ENCODE results near the gene NDNF.

DNA sequence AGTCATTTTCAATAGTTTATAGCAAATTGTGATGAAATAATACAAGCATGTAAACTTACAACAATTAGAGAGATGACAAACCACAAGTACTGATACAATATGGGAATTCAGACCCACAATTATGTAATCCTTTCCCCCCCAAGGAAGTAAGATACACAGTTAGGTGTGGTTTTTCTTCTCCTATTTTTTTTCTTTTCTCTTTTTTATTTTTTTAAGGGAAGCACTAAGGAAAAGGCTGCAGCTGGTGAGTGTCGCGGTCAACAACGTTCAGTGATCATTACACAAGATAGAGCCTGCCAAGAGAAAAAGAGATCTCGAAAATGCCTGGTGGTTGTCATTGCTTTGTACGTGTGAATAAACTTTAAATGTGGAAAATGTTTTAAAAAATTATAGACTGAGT is 9.8 kb downstream of the NDNF start:
- TF ChIP-seq NR1H2 (CRISPR knock-in tag; IDR thresholded peaks at IDR 0.05) (no peak), CREM (CRISPR knock-in tag; IDR thresholded peaks at IDR 0.05) (no peak)
- TF ChIP-seq, protein P1, sequence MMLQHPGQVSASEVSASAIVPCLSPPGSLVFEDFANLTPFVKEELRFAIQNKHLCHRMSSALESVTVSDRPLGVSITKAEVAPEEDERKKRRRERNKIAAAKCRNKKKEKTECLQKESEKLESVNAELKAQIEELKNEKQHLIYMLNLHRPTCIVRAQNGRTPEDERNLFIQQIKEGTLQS (CRISPR knock-in tag; conservative IDR thresholded peaks at IDR 0.05) = no peak
- TF ChIP-seq, protein P2, sequence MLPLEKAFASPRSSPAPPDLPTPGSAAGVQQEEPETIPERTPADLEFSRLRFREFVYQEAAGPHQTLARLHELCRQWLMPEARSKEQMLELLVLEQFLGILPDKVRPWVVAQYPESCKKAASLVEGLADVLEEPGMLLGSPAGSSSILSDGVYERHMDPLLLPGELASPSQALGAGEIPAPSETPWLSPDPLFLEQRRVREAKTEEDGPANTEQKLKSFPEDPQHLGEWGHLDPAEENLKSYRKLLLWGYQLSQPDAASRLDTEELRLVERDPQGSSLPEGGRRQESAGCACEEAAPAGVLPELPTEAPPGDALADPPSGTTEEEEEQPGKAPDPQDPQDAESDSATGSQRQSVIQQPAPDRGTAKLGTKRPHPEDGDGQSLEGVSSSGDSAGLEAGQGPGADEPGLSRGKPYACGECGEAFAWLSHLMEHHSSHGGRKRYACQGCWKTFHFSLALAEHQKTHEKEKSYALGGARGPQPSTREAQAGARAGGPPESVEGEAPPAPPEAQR (CRISPR knock-in tag; IDR thresholded peaks at IDR 0.05) = no peak
- TF ChIP-seq, protein P3, sequence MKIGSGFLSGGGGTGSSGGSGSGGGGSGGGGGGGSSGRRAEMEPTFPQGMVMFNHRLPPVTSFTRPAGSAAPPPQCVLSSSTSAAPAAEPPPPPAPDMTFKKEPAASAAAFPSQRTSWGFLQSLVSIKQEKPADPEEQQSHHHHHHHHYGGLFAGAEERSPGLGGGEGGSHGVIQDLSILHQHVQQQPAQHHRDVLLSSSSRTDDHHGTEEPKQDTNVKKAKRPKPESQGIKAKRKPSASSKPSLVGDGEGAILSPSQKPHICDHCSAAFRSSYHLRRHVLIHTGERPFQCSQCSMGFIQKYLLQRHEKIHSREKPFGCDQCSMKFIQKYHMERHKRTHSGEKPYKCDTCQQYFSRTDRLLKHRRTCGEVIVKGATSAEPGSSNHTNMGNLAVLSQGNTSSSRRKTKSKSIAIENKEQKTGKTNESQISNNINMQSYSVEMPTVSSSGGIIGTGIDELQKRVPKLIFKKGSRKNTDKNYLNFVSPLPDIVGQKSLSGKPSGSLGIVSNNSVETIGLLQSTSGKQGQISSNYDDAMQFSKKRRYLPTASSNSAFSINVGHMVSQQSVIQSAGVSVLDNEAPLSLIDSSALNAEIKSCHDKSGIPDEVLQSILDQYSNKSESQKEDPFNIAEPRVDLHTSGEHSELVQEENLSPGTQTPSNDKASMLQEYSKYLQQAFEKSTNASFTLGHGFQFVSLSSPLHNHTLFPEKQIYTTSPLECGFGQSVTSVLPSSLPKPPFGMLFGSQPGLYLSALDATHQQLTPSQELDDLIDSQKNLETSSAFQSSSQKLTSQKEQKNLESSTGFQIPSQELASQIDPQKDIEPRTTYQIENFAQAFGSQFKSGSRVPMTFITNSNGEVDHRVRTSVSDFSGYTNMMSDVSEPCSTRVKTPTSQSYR (CRISPR knock-in tag; IDR thresholded peaks at IDR 0.05) = no peak
- TF ChIP-seq, protein P4, sequence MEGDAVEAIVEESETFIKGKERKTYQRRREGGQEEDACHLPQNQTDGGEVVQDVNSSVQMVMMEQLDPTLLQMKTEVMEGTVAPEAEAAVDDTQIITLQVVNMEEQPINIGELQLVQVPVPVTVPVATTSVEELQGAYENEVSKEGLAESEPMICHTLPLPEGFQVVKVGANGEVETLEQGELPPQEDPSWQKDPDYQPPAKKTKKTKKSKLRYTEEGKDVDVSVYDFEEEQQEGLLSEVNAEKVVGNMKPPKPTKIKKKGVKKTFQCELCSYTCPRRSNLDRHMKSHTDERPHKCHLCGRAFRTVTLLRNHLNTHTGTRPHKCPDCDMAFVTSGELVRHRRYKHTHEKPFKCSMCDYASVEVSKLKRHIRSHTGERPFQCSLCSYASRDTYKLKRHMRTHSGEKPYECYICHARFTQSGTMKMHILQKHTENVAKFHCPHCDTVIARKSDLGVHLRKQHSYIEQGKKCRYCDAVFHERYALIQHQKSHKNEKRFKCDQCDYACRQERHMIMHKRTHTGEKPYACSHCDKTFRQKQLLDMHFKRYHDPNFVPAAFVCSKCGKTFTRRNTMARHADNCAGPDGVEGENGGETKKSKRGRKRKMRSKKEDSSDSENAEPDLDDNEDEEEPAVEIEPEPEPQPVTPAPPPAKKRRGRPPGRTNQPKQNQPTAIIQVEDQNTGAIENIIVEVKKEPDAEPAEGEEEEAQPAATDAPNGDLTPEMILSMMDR (IDR thresholded peaks at IDR 0.05) = no peak

Data from WTC11 (cell line).